ENCODE results near the gene TNS1. TPM values are rescaled to one million over a fixed set of nuclear protein-coding genes. Genes with fewer than 3 reads are reported as not detected.

TNS1 gene
- total RNA-seq, 1 donor from 2014 or later = 46.1 TPM

DNA sequence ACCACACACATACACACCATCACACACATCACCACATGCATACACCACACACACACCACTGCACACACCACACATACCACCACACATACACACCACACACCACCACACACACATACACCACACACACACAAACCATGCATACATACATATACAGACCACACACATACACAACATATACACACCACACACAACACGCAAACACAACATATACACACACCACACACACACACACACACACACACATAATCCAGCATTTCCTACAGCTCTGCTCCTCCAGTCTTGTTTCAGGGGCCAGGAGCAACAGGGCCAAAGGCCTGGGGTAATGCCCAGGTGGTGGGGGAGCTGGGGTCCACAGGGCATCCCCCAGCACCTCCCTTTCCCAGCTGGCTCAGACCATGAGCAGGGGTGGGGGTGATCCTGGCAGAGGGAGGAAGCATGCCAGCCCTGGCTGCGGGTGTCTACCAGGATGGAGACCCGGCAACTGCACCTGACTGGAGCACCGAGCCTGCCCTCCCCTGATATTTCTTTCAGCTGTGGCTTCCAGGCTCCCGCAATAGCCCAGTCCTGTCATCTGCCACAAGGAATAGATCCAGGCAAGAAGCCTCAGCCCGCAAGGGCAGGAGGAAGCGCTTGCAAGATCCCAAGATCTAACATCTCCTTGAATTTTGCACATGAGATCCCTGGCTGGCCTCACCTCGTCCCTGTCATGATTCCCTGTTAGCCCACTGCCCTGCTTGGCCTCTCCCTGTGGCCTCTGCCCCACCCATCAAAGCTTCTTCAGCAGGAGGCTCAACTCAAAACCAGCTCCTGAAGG, 196.9 kb downstream of the TNS1 start:
- no peak for DNase-seq (ENCODE audit: extremely low read depth, low read depth, low spot score)

DNA sequence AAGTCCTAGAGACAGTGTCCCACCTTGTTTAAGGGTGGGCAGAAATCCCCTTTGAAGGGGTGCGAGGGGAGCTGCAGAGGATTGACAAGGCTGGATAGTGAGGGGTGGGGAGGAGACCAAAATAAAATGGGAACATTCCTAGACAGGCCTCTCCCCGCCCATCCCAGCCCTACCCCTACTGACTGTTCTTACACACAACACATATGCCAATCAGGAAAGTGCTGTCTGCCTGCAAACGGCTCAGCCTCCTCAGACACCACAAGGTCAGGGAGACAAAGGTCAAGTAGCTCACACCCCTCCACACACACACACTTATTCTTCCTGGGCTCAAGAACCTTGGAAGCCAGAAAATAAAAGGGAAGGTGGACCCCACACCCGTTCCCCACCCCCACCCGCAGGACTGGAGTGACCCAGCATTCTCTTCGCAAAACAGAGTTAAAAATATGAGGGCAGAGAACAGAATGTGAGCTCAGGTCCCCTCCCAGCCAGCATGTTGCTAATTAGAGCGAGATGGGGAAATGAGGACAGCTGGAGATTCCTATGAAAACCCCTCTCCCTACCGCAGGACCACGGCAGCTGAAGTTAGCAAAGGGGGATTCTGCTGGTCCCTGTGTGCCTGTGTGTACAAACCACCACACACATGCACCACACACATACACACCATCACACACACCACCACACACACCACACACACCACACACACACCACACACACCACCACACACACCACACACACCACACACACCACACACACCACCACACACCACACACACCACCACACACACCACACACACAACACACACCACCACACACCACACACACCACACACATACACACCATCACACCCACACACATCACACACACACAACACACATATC, 197.8 kb downstream of the TNS1 start:
- DNase-seq (ENCODE audit: extremely low read depth, low read depth, low spot score) = no peak

DNA sequence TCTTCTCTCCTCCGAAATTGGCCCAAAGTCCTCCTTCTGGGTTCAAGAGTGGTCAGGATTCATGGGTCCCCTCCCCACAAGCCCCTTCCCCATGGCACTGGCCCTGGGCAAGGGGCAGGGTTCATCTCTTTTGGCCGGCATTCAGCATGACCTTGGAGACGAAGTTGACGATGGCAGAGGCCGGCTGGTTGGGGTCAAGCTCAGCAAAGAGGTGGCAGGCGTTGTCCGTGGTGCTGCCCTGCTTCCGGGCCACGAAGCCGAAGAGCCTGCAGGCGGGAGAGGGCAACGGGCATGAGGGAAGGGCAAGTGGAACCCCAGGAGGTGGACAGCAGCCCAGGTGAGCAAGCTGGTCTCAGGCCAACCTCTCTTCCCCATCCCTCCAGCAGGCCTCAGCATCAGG, 198.5 kb downstream of the TNS1 start:
- DNase-seq (ENCODE audit: extremely low read depth, low read depth, low spot score) = no peak

DNA sequence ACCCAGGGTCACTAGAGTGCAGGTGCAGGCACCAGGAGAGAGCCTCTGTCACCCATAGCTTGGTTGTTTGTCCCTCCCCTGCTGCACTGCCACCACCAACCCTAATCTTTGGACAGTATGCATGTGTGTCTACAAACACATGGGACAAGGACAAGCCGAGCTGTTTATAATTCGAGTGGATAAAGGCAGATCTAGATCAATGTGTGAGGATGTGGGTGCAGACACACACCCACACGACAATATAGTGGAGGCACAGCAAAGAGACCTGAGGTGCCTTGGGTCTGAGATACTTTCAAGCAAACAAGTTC, 199.2 kb downstream of the TNS1 start:
- DNase-seq (ENCODE audit: extremely low read depth, low read depth, low spot score) = no peak

DNA sequence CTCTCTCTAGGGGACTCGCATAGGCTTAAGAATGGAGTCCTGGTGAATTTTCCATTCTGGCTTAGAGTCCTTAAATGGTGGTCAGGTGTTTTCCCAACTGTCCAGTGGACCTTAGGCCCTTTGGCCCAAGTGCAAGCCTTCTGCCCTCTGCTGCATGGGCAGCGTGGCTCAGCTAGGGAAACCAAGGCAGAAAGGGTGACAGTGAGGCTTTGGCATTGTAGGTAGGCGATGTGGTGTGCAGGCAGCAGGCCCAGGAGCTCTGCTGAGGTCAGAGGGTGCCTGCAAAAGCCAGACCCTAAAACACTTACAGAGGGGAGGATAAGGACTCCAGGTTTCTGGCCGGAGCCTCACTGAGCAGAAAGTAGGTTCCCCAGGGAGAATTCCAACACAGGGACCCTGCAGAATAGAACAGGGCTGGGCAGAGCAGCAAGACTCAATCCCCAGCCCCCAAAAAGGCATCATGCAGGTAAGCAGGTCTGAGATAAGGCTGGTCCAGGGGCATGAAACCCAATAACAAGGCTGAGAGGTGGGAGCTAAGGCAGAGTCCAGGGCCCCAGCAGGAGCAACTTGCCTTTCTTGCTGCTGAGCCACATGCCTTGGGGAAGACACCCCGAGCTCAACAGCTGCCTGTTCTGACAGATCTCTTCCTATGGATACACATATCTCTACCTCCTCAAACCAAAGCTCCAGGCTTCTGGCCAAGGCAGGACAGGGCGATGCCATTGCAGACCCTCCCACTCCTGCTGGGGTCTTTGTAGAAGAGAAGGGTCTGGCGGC, 199.7 kb downstream of the TNS1 start:
- no peak for DNase-seq (ENCODE audit: extremely low read depth, low read depth, low spot score)

DNA sequence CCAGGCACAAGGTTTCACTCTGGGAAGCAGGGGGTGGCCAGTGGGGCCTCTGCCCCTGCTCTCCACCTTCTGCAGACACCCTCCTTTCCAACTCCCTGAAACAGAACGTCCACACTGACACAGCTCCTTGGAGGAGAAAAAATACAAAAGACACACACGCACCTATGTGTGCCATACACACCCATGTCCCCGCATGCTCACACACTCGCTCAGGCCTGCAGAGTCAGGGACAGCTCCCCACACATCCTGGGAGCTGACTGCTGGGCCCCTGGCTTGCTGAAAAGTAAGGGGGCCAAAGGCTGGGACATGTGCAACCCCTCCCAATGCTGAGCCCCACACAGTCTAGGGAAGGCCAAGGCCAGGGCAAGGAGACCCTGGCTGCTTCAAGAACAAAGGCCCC, 200.5 kb downstream of the TNS1 start:
- DNase-seq (ENCODE audit: extremely low read depth, low read depth, low spot score) = no peak

DNA sequence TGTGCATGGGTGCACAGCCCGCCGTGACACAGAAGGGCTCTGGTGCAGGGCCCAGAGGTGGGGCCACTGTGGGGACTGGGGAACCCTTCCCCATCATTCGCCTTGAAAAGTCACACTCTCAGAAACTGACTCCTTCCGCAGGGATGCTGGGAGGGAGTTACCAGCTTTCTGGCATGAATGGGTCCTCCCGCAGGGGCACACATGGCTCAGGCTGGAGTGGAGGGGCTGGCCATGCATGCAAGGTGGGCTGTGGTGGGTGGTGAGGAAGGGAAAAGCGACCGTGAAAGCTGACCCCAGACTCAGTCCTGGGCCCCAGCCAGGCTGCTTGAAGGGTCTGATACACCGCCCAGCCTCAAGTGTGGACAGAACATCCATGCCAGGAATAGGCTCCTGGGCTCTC, 201.1 kb downstream of the TNS1 start:
- no peak for DNase-seq (ENCODE audit: extremely low read depth, low read depth, low spot score)

DNA sequence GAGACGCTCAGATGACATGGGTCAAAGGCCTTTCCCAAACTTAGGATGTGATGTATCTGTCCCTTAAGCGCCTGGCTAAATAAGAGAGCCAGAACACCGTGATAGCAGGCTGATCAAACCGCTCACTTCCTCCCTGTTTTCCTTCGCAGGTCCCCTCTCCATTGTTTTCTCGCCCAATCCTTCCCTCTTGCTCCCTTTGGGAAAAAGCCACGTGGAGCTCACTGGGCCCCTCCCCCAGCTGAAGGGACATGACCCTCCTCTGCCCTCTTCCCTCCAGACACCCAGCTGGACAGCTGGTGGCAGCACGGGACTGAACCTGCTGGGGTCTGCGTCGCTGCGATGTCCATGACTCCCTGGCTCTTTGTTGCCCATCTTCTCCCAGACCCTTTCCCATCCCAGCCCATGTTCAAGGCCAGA, 201.7 kb downstream of the TNS1 start:
- no peak for DNase-seq (ENCODE audit: extremely low read depth, low read depth, low spot score)

DNA sequence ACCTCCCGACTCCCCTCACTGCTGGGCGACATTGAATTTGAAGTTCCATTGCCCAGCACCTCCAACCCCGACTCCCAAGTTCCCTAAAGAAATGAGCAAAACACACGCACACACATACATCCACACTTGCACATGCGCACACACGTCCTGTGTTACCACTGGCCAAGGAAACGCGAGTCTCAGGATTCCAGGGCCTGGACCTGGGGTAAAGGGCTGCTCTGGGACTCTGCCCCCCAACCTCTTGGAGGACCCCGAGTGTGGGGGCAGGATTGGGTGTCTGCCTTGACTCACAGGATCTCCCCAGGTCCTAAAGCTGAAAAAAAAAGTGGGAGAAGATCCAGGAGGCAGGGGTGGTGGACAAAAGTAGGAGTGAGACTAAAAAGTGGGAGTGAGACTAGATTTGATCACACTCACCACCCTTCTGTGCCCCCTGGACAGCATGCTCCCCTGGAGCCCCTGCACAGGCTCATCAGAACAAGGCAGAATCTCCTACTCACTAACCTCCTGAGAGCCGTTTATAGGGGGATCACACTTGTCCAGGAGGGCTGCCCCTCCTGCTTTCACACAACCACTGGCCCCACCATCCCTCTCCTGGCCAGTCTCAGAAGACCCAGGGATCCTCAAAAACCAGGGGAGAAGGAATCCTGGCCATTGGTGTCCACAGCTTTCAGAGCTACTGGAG, 202.2 kb downstream of the TNS1 start:
- DNase-seq (ENCODE audit: extremely low read depth, low read depth, low spot score) = no peak

DNA sequence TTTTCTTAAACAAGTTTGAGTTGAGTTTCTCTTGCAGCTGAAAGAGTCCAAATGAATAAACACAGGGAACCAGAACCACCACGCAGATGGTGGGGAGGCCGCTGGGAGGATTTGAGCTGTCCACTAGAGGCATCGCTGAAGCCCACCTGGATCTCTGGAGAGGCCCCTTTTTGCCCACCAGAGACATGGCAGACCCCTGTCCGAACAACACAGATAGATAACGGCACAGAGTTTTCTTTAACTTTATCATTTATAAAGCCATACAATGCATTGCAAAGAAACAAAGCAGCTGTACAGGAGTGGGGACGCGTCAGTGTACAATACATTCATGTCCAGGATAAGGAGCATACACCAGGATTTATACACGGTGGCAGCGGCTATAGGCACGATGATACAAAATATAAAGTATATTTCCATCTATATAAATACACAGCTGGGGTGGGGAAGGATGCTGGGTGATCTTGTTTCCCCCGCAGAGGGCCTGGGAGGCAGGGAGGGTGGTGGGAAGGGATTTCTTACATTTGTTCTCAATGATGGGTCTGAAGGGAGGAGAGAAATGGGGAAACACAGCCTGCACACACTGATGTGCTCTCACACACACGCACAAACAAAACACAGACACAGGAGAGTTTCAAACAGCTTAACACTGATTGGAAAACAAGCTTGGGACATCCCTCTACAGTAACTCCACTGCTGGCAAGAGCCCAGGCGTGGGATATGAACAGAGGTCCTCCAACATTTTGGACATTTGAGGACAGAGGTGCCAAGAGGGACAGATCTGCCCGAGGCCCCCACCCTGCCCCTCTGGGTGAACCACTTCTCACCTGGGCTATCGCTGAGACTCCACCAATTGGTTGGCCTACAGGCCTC, 203.0 kb downstream of the TNS1 start:
- DNase-seq (ENCODE audit: extremely low read depth, low read depth, low spot score) = no peak

DNA sequence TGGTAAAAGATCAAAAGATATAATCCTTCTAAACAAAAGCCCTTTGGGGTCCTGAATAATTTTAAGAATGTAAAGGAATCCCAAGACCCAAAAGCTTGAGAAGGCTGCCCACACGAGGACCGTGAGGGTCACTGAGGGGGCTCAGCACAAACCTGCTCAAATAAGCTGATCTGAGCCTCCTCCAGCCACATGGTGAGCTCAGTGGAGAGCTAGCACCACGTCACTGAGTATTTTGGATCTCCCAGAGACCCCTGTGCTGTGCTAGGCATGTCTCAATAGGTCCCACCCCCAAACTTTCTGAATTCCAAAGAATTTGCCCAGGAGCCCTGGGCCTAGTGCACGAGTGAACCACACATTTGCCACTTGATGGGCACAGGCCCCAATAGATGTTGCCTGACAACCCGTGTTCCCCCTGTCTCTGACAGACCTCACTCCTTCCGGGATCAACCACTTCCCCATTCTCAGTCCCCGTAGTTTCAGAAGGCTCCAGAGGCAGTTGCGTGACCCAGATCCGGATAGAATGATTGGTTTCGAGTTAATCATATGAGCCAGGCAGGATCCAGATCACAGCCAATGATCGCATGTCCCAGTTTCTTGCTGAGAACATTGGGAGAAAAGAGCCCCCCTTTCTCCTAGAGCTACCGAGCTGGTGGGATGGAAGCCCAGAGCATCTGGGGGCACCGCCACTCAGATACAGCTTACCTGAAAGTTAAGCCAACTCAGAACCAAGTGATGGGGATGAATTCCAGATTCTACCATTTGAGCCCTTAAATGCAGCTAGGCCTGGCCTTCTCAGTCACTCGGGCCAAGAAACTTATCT, 203.8 kb downstream of the TNS1 start:
- DNase-seq (ENCODE audit: extremely low read depth, low read depth, low spot score) = no peak

DNA sequence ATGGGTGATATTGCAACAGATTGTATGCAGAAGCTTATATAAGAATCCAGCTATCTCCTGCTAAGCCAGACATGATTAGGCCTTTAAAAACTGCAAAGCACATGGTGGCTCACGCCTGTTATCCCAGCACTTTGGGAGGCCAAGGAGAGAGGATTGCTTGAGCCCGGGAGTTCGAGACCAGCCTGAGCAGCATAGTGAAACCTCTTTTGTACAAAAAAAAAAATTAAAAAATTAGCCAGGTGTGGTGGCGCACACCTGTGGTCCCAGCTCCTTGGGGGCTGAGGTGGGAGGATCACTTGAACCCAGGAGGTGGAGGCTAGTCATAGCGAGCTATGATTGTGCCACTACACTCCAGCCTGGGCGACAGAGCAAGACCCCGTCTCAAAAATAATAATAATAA, 204.6 kb downstream of the TNS1 start:
- DNase-seq (ENCODE audit: extremely low read depth, low read depth, low spot score) = no peak

DNA sequence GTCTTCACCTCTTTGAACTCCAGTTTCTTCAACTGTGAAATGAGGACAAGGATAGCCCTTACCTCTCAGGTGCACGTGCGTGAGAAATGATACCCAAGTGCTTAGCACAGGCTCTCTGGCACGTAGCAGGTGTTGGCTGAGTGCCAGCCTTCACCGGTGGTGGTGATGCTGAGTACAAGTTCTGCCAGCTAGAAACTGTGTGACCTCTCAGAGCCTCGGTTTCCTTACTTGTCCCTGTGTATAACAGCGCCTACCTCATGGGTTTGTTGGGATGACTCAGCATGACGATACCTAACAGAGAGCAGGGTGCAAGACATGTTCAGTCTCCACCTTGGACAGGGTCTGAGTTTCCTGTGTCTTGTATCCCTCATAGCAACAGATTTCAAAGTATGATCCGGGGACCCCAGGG, 205.1 kb downstream of the TNS1 start:
- no peak for DNase-seq (ENCODE audit: extremely low read depth, low read depth, low spot score)

DNA sequence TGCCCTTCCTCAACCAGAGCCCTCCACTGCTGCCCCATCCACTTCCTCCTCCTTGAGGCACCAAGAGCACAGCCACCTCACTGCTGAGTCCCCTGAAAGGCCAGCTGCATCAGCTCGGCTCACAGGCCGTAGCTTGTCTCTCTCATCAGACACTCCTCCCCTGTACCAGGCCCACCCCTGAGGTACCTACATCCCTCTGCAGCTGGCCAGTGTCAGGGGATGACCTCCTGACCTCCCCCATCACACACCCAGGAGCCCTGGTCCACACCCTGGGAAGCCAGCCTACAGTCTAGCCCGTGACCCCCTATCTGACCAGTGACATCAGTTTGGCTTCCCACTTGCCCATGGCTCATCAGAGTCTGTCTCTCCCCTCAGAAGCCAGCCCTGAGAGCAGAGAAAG, 205.6 kb downstream of the TNS1 start:
- no peak for DNase-seq (ENCODE audit: extremely low read depth, low read depth, low spot score)

DNA sequence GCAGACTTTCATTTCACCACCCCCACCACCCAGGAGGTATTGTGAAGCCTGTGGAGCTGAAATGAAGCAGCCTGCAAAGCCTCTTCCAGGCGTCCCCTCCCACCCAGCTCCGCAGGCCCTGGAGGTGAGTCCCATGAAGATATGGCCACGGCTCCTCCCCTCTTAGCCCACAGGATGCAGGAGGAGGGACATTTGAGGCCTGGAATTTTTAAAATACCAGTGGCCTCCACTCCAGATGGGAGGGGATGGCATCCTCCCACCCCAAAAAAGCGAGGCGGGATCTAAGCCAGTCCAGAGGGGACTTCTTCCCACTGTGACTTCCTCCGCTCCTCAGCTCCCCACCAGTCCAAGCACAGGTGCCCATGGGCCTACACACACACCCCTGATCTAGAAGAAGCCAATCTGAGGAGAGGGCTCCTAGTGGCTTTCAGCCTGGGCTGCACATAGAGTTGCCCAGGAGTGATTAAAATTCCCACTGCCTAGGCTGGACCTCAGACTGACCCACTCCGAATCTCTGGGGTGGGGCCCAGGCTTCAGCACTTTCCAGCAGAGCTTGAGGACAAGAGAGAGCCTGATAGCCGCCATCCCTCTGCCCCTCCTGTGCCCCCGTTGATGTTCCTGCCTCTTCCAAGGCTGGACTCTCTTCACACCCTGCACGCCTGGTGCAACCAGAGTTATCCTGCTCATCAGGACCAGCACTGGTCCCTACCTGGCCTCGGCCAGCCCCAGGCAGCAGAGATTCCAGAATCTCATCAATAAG, 206.9 kb downstream of the TNS1 start:
- no peak for DNase-seq (ENCODE audit: extremely low read depth, low read depth, low spot score)

DNA sequence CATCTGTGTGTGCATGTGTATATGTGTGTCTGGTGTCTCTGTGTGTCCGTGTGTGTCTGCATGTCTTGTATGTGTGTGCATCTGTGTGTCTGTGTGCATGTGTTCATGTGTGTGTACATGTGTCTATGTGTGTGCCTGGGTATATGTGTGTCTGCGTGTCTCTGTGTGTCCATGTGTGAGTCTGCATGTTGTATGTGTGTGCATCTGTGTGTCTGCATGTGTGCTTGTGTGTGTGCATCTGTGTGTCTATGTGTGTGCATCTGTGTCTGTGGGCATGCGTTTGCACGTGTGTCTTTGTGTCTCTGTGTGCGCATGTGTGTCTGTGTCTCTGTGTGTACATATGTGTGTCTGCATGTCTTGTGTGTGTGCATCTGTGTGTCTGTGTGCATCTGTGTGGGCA, 207.7 kb downstream of the TNS1 start:
- no peak for DNase-seq (ENCODE audit: extremely low read depth, low read depth, low spot score)

DNA sequence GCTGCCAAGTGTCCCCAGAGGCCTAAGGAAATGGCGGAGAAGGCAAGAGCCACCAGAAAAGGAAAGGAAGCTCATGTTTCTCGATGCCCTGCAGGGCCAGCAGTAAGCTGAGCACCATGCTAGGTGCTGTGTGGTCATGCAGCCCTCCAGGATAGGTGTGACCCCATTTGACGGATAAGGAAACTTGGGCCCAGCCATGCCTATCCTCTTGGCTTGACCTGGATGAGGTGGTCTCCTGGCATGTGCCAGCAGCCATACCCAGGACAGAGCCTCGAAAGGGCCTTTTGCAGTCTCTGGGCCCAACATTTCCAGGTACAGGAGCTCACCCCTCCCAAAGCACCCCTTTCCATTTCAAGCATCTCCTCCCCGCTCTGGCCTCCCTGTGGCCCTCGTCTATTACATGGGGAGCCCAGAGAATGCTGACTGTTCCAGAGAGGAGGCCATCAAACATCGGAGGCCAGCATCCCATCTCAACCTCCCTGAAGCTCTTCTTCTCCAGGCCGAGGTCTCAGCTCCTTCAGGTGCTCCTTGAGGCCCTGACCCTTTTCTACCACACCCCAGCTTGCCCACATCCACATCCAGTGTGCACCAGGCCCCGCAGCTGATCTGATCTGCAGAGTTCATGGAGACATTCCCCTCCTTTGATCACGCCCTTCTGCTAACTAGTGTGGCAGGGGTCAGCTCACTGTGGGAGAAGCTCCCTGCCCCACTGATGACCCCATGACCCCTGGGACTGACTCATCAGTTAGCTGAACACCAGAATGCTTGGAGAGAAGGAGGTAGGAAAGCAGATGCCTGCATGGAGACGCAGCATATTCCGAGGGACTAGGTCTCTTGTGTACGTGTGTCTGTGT, 208.4 kb downstream of the TNS1 start:
- no peak for DNase-seq (ENCODE audit: extremely low read depth, low read depth, low spot score)
